MM.1S (cell line): Measurements from ENCODE around the gene FAM107B.

Source experiments
- DNase-seq: peaks from one replicate; pipeline ENCODE4 v3.0.0-alpha.2; 2015
- H2AFZ ChIP-seq: fragments of 300-600 bp; sonication (generic); 2 replicates; pipeline ENCODE4 v1.6.0; 2016; ENCODE audit warnings: antibody characterized with exemption, low read length
- H3F3A ChIP-seq: fragments of 300-600 bp; sonication (generic); 2 replicates; pipeline ENCODE4 v1.6.1; 2016; ENCODE audit warnings: mild to moderate bottlenecking, antibody characterized with exemption, low read length, moderate library complexity, mixed read lengths; ENCODE audit not compliant: insufficient read depth
- H3K27ac ChIP-seq: fragments of 300-600 bp; sonication (generic); 2 replicates; pipeline ENCODE4 v1.5.1; 2016; ENCODE audit warnings: mild to moderate bottlenecking, low read length
- H3K27me3 ChIP-seq: fragments of 300-600 bp; sonication (generic); replicated peaks from 2 replicates; pipeline ENCODE4 v1.6.0; 2016; ENCODE audit warnings: low read length; ENCODE audit not compliant: insufficient read depth
- H3K36me3 ChIP-seq: fragments of 300-600 bp; sonication (generic); replicated peaks from 2 replicates; pipeline ENCODE4 v1.6.1; 2016; ENCODE audit warnings: mild to moderate bottlenecking, low read length, mixed read lengths; ENCODE audit not compliant: insufficient read depth
- H3K4me1 ChIP-seq: fragments of 300-600 bp; sonication (generic); 2 replicates; pipeline ENCODE4 v1.6.1; 2016; ENCODE audit warnings: low read length, mixed read lengths
- H3K4me2 ChIP-seq: fragments of 300-600 bp; sonication (generic); 2 replicates; pipeline ENCODE4 v1.6.0; 2016; ENCODE audit warnings: low read depth, low read length
- H3K4me3 ChIP-seq: fragments of 300-600 bp; sonication (generic); 2 replicates; pipeline ENCODE4 v1.5.1; 2016; ENCODE audit warnings: low read length, mixed read lengths
- H3K79me2 ChIP-seq: fragments of 300-600 bp; sonication (generic); 2 replicates; pipeline ENCODE4 v1.6.1; 2016; ENCODE audit warnings: mixed run types, low read length, mixed read lengths
- H3K9ac ChIP-seq: fragments of 300-600 bp; sonication (generic); 2 replicates; pipeline ENCODE4 v1.6.1; 2016; ENCODE audit warnings: low read length, mixed read lengths
- H3K9me2 ChIP-seq: fragments of 300-600 bp; sonication (generic); replicated peaks from 2 replicates; pipeline ENCODE4 v1.6.1; 2016; ENCODE audit warnings: mild to moderate bottlenecking, low read length, mixed read lengths; ENCODE audit not compliant: insufficient read depth
- H3K9me3 ChIP-seq: fragments of 300-600 bp; sonication (generic); replicated peaks from 2 replicates; pipeline ENCODE4 v1.6.1; 2016; ENCODE audit warnings: mild to moderate bottlenecking, low read length, mixed read lengths; ENCODE audit not compliant: insufficient read depth
- H4K20me1 ChIP-seq: fragments of 300-600 bp; sonication (generic); 2 replicates; pipeline ENCODE4 v1.6.1; 2016; ENCODE audit warnings: mild to moderate bottlenecking, low read length, moderate library complexity, mixed read lengths; ENCODE audit not compliant: insufficient read depth
- EZH2 ChIP-seq: fragments of 300-600 bp; sonication (generic); optimal IDR thresholded peaks from 2 replicates; pipeline ENCODE3; 2017; ENCODE audit warnings: low read depth, mild to moderate bottlenecking, antibody characterized with exemption, low read length, mixed read lengths
- EZH2phosphoT487 ChIP-seq: fragments of 300-600 bp; sonication (generic); IDR thresholded peaks from 2 replicates; pipeline ENCODE4 v1.6.1; 2018; ENCODE audit warnings: antibody characterized with exemption, low read length
- TF ChIP-seq, protein P1 (sequence below): fragments of 300-600 bp; sonication (generic); IDR thresholded peaks from 2 replicates; pipeline ENCODE4 v1.5.1; 2016; ENCODE audit warnings: antibody characterized with exemption, low read length, mixed read lengths

FAM107B gene

DNA sequence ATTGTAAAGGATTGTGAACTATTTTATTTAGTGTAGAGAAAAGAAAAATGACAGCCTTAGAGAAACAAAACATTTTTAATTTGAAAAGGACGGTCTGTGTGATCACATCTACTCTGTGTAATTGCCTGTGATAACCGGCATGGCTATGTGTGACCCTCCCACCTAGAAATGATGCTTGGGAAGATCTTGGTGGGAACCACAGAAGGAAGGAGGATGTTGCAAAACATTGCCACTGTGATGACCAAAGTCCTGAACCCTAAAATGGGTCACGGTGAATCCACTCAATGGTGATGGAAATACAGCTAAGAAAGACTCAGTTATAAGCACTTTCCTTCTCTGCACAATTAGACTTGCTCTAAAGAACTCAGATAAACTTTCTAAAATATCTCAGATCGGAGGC is 222.7 kb downstream of the FAM107B start:
- H3K4me3 ChIP-seq: no peak overlapping the region
- no peaks in the 10 kb centered on the region for H3K9me3 ChIP-seq
- peaks cover 25% of the 10 kb centered on the region for H3F3A ChIP-seq
- no peak for DNase-seq
- H3K4me2 ChIP-seq: no peak overlapping the region
- no peaks in the 10 kb centered on the region for H4K20me1 ChIP-seq
- no peak overlapping the region for H3K27ac ChIP-seq
- no peaks in the 10 kb centered on the region for H3K9me2 ChIP-seq
- 0 out of 2 replicates have a peak, but pooled peaks cover 3% of the 10 kb centered on the region for H3K36me3 ChIP-seq
- no peaks in the 10 kb centered on the region for H3K27me3 ChIP-seq
- no peak overlapping the region for H3K9ac ChIP-seq
- no peak overlapping the region for H2AFZ ChIP-seq
- peaks cover 25% of the 10 kb centered on the region for H3K4me1 ChIP-seq
- H3K79me2 ChIP-seq: peaks cover 90% of the 10 kb centered on the region
- no peak for TF ChIP-seq EZH2
- TF ChIP-seq, protein P1, sequence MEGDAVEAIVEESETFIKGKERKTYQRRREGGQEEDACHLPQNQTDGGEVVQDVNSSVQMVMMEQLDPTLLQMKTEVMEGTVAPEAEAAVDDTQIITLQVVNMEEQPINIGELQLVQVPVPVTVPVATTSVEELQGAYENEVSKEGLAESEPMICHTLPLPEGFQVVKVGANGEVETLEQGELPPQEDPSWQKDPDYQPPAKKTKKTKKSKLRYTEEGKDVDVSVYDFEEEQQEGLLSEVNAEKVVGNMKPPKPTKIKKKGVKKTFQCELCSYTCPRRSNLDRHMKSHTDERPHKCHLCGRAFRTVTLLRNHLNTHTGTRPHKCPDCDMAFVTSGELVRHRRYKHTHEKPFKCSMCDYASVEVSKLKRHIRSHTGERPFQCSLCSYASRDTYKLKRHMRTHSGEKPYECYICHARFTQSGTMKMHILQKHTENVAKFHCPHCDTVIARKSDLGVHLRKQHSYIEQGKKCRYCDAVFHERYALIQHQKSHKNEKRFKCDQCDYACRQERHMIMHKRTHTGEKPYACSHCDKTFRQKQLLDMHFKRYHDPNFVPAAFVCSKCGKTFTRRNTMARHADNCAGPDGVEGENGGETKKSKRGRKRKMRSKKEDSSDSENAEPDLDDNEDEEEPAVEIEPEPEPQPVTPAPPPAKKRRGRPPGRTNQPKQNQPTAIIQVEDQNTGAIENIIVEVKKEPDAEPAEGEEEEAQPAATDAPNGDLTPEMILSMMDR: no peak
- TF ChIP-seq EZH2phosphoT487: no peak

DNA sequence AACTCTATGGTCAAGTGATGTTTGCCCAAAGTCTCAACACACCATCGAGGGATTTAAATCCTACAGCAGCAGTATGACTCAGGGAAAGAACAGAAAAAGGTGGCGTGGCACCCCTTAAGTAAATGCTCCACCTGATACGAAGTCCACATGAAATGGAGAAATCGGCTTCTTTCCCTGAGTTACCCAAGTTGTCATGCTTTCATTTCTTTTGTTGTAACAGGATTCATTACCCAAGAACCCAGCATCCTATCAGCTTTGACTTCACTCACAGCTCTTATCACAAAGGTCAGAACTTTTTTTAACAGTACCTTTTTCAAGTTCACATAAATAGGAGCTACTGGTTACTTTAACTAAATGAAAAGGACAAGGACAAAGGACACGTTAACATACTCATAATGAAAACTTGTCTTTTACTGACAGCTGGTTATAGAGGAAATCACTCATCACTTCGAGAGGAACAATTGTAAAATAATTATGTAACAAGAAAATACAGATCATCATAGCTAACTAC is 224.2 kb downstream of the FAM107B start:
- no peaks in the 10 kb centered on the region for H3K9me3 ChIP-seq
- H3K27me3 ChIP-seq: no peaks in the 10 kb centered on the region
- no peak for DNase-seq
- peaks cover 10% of the 10 kb centered on the region for H3F3A ChIP-seq
- no peak overlapping the region for H3K4me3 ChIP-seq
- TF ChIP-seq EZH2 (no peak), EZH2phosphoT487 (no peak)
- TF ChIP-seq, protein P1: no peak
- no peak overlapping the region for H2AFZ ChIP-seq
- H3K36me3 ChIP-seq: 0 out of 2 replicates have a peak, but pooled peaks cover 3% of the 10 kb centered on the region
- H3K27ac ChIP-seq: no peak overlapping the region
- no peak overlapping the region for H3K9ac ChIP-seq
- no peaks in the 10 kb centered on the region for H4K20me1 ChIP-seq
- no peak overlapping the region for H3K4me2 ChIP-seq
- no peaks in the 10 kb centered on the region for H3K9me2 ChIP-seq
- peaks cover 100% of the 10 kb centered on the region for H3K79me2 ChIP-seq
- H3K4me1 ChIP-seq: peaks cover 22% of the 10 kb centered on the region

DNA sequence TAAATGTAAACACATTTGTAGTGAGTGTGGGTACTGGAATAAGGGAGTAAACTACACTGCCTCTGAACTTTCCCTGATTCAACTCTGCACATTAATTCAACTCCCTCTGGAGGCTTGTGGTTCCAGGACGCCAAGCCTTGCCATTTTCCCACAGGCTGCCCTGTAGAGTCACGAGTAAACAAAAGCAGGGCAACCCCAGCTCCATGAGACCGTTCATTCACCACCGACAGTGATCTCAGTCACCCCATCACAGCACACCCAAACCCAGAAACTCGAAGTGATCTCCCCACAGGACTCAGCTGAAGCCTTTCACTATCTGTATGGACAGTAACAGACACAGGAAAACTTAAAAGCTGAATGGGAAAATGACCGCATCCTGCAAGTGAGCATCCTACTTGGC is 225.2 kb downstream of the FAM107B start:
- TF ChIP-seq, protein P1: no peak
- Histone ChIP-seq H4K20me1 (no peaks in the 10 kb centered on the region), H3K9me3 (no peaks in the 10 kb centered on the region), H3K4me3 (no peak overlapping the region), H3K36me3 (0 out of 2 replicates have a peak, but pooled peaks cover 3% of the 10 kb centered on the region), H2AFZ (no peak overlapping the region), H3F3A (no peaks in the 10 kb centered on the region), H3K4me2 (no peak overlapping the region), H3K79me2 (peaks cover 100% of the 10 kb centered on the region), H3K4me1 (peaks cover 16% of the 10 kb centered on the region), H3K27ac (no peak overlapping the region), H3K27me3 (no peaks in the 10 kb centered on the region), H3K9me2 (no peaks in the 10 kb centered on the region), H3K9ac (no peak overlapping the region)
- no peak for DNase-seq
